ENCODE measurements around the gene PODXL. TPM values are rescaled to one million over a fixed set of nuclear protein-coding genes. Genes with fewer than 3 reads are reported as not detected.

PODXL gene
- total and polyA plus RNA-seq, 2 of the 8 experiments (the other 6 are each of a cell fraction or from before 2014, with no cell fraction given) = 638 to 925 TPM

DNA sequence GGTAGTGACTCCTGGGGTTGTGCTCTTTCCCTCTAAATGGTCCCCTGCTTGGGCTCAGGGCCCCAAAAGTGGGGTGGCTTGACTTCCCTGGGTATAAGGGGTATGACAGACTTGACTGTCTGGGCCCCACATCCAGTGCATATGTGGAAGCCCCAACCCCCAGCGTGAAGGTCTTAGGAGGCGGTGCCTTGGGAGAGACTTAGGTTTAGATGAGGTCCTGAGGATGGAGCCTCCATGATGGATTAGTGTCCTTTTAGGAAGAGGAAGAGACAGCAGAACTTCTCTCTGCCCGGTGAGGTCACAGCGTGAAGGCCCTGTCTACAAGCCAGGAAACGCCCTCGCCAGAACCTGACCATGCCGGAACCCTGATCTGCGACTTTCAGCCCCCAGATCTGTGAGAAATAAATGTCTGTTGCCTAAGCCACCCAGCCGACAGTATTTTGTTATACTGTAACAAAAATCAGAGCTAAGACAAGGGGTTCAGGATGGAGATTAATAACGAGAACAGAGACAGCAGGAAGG is 23.8 kb downstream of the PODXL start:
- DNase-seq (ENCODE audit: low read depth in 1 of 2, low spot score in 2 of 2) = no peak
- ChIA-PET POLR2A (ENCODE audit: partially characterized antibody) (interaction anchor here (6.9 kb wide), 1 partner anchor 11 kb away, joined by 28 read pairs; no protein-coding TSS in a partner anchor), CTCF (ENCODE audit: partially characterized antibody) (interaction anchor here (1.0 to 11.9 kb wide), 3 partner anchors 17 to 122 kb away, joined by 3 to 154 read pairs (median 5); no protein-coding TSS in a partner anchor)
- no peak overlapping the region for H4K8ac ChIP-seq (ENCODE audit: extremely low read depth, insufficient read depth, low read length)
- peaks cover 57 to 64% of the 10 kb centered on the region in 2 experiments for H4K20me1 ChIP-seq (replicated peaks in 1 of 2; ENCODE audit: control insufficient read depth in 1 of 2, insufficient read depth in 2 of 2, low read length in 2 of 2)
- peaks cover 2 to 83% (median 7%) of the 10 kb centered on the region in 4 experiments; a peak in 7 of 8 replicates for H3K36me3 ChIP-seq (ENCODE audit: control insufficient read depth in 2 of 4, insufficient read depth in 4 of 4, low read length in 3 of 4)
- FAIRE-seq = no peak
- no peak overlapping the region for H2AFZ ChIP-seq (ENCODE audit: low read length)
- no peak overlapping the region; a peak in 1 of 4 replicates for H3K4me2 ChIP-seq (ENCODE audit: insufficient read depth in 1 of 2, low read depth in 2 of 2, low read length in 2 of 2)
- no peak overlapping the region for H2BK12ac ChIP-seq (ENCODE audit: low read depth, low read length)
- H4K91ac ChIP-seq (replicated peaks; ENCODE audit: insufficient read length, low read length) = no peak overlapping the region
- no peak overlapping the region for H2AK5ac ChIP-seq (ENCODE audit: low read depth, low read length)
- H4K5ac ChIP-seq (ENCODE audit: insufficient read length, low read depth, low read length) = no peak overlapping the region
- H3K18ac ChIP-seq (ENCODE audit: extremely low read depth, low read length) = no peak overlapping the region
- H2BK120ac ChIP-seq (replicated peaks; ENCODE audit: low read depth, low read length) = no peak overlapping the region
- no peak overlapping the region for H2BK5ac ChIP-seq (ENCODE audit: low read depth, low read length)
- H3K4me3 ChIP-seq (ENCODE audit: extremely low read depth in 1 of 4, insufficient read depth in 2 of 4, low read depth in 3 of 4, low read length in 4 of 4) = no peak overlapping the region
- H2BK15ac ChIP-seq (ENCODE audit: low read length) = no peak overlapping the region
- no peak overlapping the region for H3K56ac ChIP-seq (replicated peaks; ENCODE audit: insufficient read length, low read depth, low read length)
- no peak overlapping the region for H3K9ac ChIP-seq (replicated peaks in 1 of 4; ENCODE audit: extremely low read depth in 1 of 4, low read depth in 3 of 4, low read length in 3 of 4)
- no peak overlapping the region for H3K27ac ChIP-seq (ENCODE audit: low read depth, low read length)
- WGBS, 2 experiments (ENCODE audit: extremely low coverage in 1 of 2, insufficient coverage in 1 of 2, insufficient read length in 1 of 2, insufficient replicate concordance in 2 of 2, low coverage in 1 of 2, low lambda C conversion rate in 2 of 2, missing lambda C conversion rate in 1 of 2) = 88% methylated on average over 10 of the region's 10 CpGs; no CpG with 5 or more reads in 1 of the 2 experiments
- no peak overlapping the region for H3K14ac ChIP-seq (ENCODE audit: insufficient read length)
- H3K9me3 ChIP-seq (ENCODE audit: insufficient read depth in 2 of 2, low read depth in 1 of 2, low read length in 1 of 2) = no peaks in the 10 kb centered on the region
- no peaks in the 10 kb centered on the region for H3K27me3 ChIP-seq (replicated peaks in 1 of 4; ENCODE audit: control insufficient read depth in 3 of 4, extremely low read depth in 1 of 4, insufficient read depth in 3 of 4, low read length in 3 of 4)
- no peaks in the 10 kb centered on the region for H3K23me2 ChIP-seq (ENCODE audit: low read depth, low read length)
- peaks cover 46 to 96% of the 10 kb centered on the region in 2 experiments for H3K79me2 ChIP-seq (ENCODE audit: control insufficient read depth in 1 of 2, insufficient read depth in 2 of 2, low read length in 2 of 2)
- TF ChIP-seq SP2 (IDR thresholded peaks at IDR 0.05; ENCODE audit: low read length) = no peak
- peaks cover 23% of the 10 kb centered on the region for H3K79me1 ChIP-seq (ENCODE audit: low read depth, low read length)
- H2BK20ac ChIP-seq (ENCODE audit: low read length) = no peak overlapping the region
- no peak overlapping the region for H3K23ac ChIP-seq (ENCODE audit: insufficient read length)
- H3K4ac ChIP-seq (replicated peaks; ENCODE audit: insufficient read length, low read depth, low read length) = no peak overlapping the region
- H3K4me1 ChIP-seq (replicated peaks in 1 of 4; ENCODE audit: control insufficient read depth in 3 of 4, insufficient read depth in 4 of 4, low read length in 3 of 4) = peaks cover 6 to 35% (median 19%) of the 10 kb centered on the region in 4 experiments

Data from H1 (cell line).